ENCODE results near the gene PHC2.

PHC2 gene

GRCh38 chr1:33327587-33328325 lies 103.1 kb downstream of the PHC2 start:
- DNase-seq (ENCODE audit: insufficient read length, low spot score) (no peak), FAIRE-seq (no peak)
- TF ChIP-seq PAX5 (IDR thresholded peaks at IDR 0.05; ENCODE audit: insufficient read depth, low read length, severe bottlenecking) (no peak), POLR2AphosphoS5 (IDR thresholded peaks at IDR 0.05; ENCODE audit: low read depth, low read length) (no peak), POU2F2 (IDR thresholded peaks at IDR 0.05; ENCODE audit: low read depth, low read length) (no peak), SPI1 (IDR thresholded peaks at IDR 0.05; ENCODE audit: low read depth, low read length) (no peak), POLR2A (IDR thresholded peaks at IDR 0.05; ENCODE audit: low read depth, low read length) (no peak), TAF1 (IDR thresholded peaks at IDR 0.05; ENCODE audit: low read depth, low read length) (no peak)

- FAIRE-seq (no peak), DNase-seq (ENCODE audit: insufficient read length, low spot score) (no peak)
- no peak for TF ChIP-seq SPI1 (IDR thresholded peaks at IDR 0.05; ENCODE audit: low read depth, low read length)
- TF ChIP-seq POLR2A (IDR thresholded peaks at IDR 0.05; ENCODE audit: low read depth, low read length), result no peak
- TF ChIP-seq TAF1 (IDR thresholded peaks at IDR 0.05; ENCODE audit: low read depth, low read length), result no peak
- TF ChIP-seq PAX5 (IDR thresholded peaks at IDR 0.05; ENCODE audit: insufficient read depth, low read length, severe bottlenecking), result no peak
- TF ChIP-seq POU2F2 (IDR thresholded peaks at IDR 0.05; ENCODE audit: low read depth, low read length), result no peak
- no peak for TF ChIP-seq POLR2AphosphoS5 (IDR thresholded peaks at IDR 0.05; ENCODE audit: low read depth, low read length)
These were observed 104.1 kb downstream of the PHC2 start for GRCh38 chr1:33326785-33327184.

- no peak for DNase-seq (ENCODE audit: insufficient read length, low spot score)
- TF ChIP-seq PAX5 (IDR thresholded peaks at IDR 0.05; ENCODE audit: insufficient read depth, low read length, severe bottlenecking) (no peak), SPI1 (IDR thresholded peaks at IDR 0.05; ENCODE audit: low read depth, low read length) (no peak), POLR2AphosphoS5 (IDR thresholded peaks at IDR 0.05; ENCODE audit: low read depth, low read length) (no peak), POLR2A (IDR thresholded peaks at IDR 0.05; ENCODE audit: low read depth, low read length) (no peak), TAF1 (IDR thresholded peaks at IDR 0.05; ENCODE audit: low read depth, low read length) (no peak), POU2F2 (IDR thresholded peaks at IDR 0.05; ENCODE audit: low read depth, low read length) (no peak)
- FAIRE-seq, result no peak
These were observed 106.0 kb downstream of the PHC2 start for GRCh38 chr1:33324677-33325575.

- TF ChIP-seq PAX5 (IDR thresholded peaks at IDR 0.05; ENCODE audit: insufficient read depth, low read length, severe bottlenecking) (no peak), POLR2AphosphoS5 (IDR thresholded peaks at IDR 0.05; ENCODE audit: low read depth, low read length) (no peak), TAF1 (IDR thresholded peaks at IDR 0.05; ENCODE audit: low read depth, low read length) (no peak), SPI1 (IDR thresholded peaks at IDR 0.05; ENCODE audit: low read depth, low read length) (no peak)
- no peak for FAIRE-seq
- DNase-seq (ENCODE audit: insufficient read length, low spot score), result no peak
These were observed 107.0 kb downstream of the PHC2 start for GRCh38 chr1:33323663-33324477.

GRCh38 chr1:33322870-33323585 lies 107.9 kb downstream of the PHC2 start:
- no peak for TF ChIP-seq POU2F2 (IDR thresholded peaks at IDR 0.05; ENCODE audit: low read depth, low read length)
- no peak for TF ChIP-seq SPI1 (IDR thresholded peaks at IDR 0.05; ENCODE audit: low read depth, low read length)
- no peak for TF ChIP-seq PAX5 (IDR thresholded peaks at IDR 0.05; ENCODE audit: insufficient read depth, low read length, severe bottlenecking)
- no peak for TF ChIP-seq TAF1 (IDR thresholded peaks at IDR 0.05; ENCODE audit: low read depth, low read length)
- no peak for TF ChIP-seq POLR2AphosphoS5 (IDR thresholded peaks at IDR 0.05; ENCODE audit: low read depth, low read length)
- TF ChIP-seq POLR2A (IDR thresholded peaks at IDR 0.05; ENCODE audit: low read depth, low read length), result no peak
- DNase-seq (ENCODE audit: insufficient read length, low spot score), result no peak
- FAIRE-seq, result peak; percentile 43

GRCh38 chr1:33322109-33322508 lies 108.8 kb downstream of the PHC2 start:
- FAIRE-seq (no peak), DNase-seq (ENCODE audit: insufficient read length, low spot score) (no peak)
- TF ChIP-seq POLR2A (IDR thresholded peaks at IDR 0.05; ENCODE audit: low read depth, low read length), result no peak
- TF ChIP-seq POU2F2 (IDR thresholded peaks at IDR 0.05; ENCODE audit: low read depth, low read length), result no peak
- TF ChIP-seq POLR2AphosphoS5 (IDR thresholded peaks at IDR 0.05; ENCODE audit: low read depth, low read length), result no peak
- TF ChIP-seq TAF1 (IDR thresholded peaks at IDR 0.05; ENCODE audit: low read depth, low read length), result no peak
- TF ChIP-seq PAX5 (IDR thresholded peaks at IDR 0.05; ENCODE audit: insufficient read depth, low read length, severe bottlenecking), result no peak
- no peak for TF ChIP-seq SPI1 (IDR thresholded peaks at IDR 0.05; ENCODE audit: low read depth, low read length)

GRCh38 chr1:33321178-33321577 lies 109.7 kb downstream of the PHC2 start:
- DNase-seq (ENCODE audit: insufficient read length, low spot score) (no peak), FAIRE-seq (no peak)
- TF ChIP-seq SPI1 (IDR thresholded peaks at IDR 0.05; ENCODE audit: low read depth, low read length), result no peak
- TF ChIP-seq POU2F2 (IDR thresholded peaks at IDR 0.05; ENCODE audit: low read depth, low read length), result no peak
- no peak for TF ChIP-seq TAF1 (IDR thresholded peaks at IDR 0.05; ENCODE audit: low read depth, low read length)
- TF ChIP-seq POLR2AphosphoS5 (IDR thresholded peaks at IDR 0.05; ENCODE audit: low read depth, low read length), result no peak
- no peak for TF ChIP-seq PAX5 (IDR thresholded peaks at IDR 0.05; ENCODE audit: insufficient read depth, low read length, severe bottlenecking)
- TF ChIP-seq POLR2A (IDR thresholded peaks at IDR 0.05; ENCODE audit: low read depth, low read length), result no peak

GRCh38 chr1:33320619-33321165 lies 110.2 kb downstream of the PHC2 start, which contains the start of gene A3GALT2:
Gene A3GALT2 (minus strand): TSS chr1:33321098. CDS start chr1:33321098, 0 bp downstream.
- FAIRE-seq, result no peak
- DNase-seq (ENCODE audit: insufficient read length, low spot score), result no peak
- TF ChIP-seq TAF1 (IDR thresholded peaks at IDR 0.05; ENCODE audit: low read depth, low read length), result no peak
